HG03280 (cell line): ENCODE measurements around the gene TTC23.
"Not testable (repeated sequence)": the region's sequence is repeated elsewhere in the genome, so short reads cannot be mapped to it uniquely, and the experiment has no call there.

ENCODE experiments used
- ATAC-seq: cut with Tn5 transposase; IDR thresholded peaks from one replicate; pipeline ENCODE4 v1.9.1; 2021; ENCODE audit warnings: mild to moderate bottlenecking, moderate library complexity; ENCODE audit not compliant: unreplicated experiment

The TTC23 gene

DNA sequence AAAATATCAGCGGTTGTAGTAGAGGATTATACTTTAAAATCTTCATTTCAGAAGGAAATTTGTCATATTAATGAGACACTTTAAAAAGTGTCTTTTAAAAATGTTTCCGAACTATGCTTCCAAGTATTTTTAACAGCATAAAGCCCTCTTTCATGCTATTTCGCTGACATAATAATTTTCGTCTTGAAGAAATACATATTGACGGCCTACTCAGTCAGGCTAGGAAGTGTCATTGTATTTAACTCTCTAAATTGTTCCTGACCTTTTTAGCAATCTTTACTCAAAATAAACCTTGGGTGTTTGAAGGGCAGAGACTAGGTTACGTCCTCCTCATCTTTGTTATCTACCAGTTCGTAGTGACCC, 1.1 kb upstream of the TTC23 start:
- no peak for ATAC-seq

DNA sequence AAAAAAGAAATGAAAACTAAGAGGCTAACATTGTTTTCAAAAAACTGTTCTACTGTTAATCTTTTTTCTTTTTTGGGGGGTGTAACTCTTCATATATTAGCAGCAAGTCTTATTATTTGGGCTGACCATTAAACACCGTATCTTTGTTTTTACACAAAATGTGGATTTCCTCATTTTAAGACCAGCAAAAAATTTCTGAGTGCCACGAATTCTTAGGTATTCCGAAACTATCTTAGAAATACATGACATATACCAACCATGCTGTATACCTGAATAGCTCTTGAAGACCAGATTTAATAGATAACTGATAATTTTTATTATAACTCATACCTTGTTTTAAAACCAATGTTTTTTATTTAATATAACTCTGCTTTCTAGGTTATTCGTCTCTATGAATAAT, 620 bp upstream of the TTC23 start:
- ATAC-seq, result no peak

DNA sequence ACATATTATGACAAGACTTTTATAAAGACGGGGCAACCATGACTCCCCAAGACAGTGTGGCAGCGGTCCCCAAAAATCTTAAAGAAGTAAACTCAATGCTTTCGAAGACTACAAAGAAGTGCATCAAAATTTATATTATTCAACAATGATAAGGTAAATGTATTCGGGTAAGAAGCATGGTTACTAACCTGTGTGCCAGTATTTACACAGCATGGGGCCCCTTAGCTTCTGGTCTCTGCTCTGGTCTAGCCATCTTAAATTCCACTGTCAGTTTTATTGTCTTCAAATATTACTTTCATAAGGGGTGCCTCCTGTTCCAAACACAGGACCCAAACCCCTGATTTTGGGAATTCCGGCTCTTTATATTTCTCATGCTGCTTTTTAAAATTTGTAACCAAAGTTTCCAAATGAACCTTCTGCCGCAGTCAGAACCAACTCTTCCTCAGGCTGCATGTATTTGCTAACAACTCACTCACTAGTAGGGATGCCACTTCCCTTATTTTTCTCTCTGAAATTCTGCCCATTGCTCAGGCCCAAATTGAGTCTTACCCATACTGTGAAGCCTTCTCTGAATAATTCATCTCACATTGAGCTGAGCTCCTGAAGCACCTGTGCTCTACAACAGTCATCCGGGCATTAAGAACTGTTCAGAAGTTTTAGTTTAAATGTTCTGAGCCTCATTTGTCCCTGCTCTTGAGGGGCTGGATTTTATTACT, 1.2 kb downstream of the TTC23 start:
- ATAC-seq, result no peak

DNA sequence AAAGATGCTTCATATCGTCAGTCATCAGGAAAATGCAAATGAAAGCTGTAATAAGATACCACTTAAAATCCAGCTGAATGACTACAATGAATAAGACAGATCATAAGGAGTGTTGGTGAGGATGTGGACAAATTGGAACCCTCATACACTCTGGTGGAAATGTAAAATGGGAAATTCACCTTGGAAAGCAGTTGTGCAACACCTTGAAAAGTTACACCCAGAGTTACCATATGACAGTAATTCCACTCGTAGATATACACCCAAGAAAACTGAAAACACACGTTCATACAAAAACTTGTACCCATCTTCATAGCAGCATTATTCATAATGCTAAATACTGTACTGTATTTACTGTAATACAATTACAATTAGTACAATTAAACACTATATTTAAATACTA, 2.3 kb downstream of the TTC23 start:
- ATAC-seq, result no peak

DNA sequence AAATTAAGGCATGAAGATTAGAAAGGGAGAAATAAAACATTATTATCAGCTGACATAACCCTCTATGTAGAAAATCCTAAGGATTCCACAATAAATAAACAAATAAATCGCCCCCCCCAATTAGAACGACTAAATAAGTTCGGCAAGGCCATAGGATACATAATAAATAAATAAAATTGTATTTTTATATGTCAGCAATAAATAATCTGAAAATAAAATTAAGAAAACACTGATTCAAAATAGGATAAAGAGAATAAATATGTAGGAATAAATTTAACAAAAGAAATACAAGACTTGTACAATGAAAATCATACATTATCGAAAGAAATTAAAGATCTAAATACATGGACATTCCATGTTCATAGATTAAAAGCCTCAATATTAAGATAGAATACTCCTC, 5.1 kb downstream of the TTC23 start:
- ATAC-seq, result no peak

DNA sequence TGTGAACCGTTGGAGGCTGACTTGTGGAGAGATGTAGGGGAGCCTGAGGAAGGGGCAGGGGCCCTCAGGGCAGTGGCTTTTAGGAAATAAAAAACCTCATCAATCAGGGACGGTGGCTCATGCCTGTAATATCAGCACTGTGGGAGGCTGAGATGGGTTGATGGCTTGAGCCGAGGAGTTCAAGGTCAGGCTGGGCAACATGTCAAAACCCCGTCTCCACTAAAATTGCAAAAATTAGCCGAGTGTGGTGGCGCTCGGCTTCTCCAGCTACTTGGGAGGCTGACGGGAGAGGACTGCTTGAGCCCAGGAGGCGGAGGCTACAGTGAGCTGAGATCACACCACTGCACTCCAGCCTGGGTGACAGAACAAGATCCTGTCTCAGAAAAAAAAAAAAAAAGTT, 7.6 kb downstream of the TTC23 start:
- no peak for ATAC-seq

DNA sequence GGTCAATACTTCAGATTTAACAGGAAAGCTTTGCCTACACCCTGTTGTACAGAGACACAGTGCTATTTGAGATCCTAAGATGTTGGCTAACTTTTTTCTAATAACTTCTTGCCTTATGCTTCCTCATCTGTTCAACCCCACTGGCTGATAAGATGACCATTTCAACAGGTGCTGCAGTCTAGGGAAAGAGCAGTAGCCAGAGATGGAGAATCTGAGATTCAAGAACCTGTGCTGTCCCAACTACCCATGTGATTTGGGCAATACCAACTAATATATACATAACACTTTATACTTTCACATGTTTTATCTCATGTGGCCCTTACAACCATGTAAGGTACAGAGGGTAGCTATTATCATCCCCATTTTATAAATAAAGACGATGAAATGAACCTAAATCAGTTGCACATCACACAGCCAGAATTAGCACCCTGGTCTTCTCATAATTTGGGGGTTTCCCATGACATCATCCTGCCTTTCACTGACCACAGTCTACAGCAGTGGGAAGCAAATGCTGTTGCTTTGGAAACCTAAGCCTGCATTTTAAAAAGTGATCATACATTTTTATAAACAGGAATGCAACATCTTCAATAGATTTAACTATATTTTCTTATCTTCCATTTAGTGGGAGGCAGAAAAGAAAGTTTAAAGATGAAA, 9.7 kb downstream of the TTC23 start:
- peak; percentile 86 for ATAC-seq

DNA sequence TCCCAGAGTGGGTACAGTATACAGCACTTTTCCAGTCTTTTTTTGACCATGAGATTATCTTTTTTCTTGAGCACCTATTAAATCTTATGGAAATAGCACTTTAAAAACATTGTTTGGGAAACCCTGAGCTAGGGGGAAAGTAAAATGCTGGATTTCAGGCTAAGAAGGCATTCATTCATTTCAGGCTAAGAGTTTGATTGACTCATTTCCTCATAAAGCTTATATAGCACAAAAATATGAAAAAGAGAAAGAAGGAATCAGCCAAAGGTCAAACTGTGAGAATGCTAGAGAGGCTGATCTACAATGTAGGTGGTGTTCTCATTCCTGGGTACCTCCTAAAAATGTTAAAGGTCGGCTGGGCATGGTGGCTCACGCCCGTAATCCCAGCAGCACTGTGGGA, 10.5 kb downstream of the TTC23 start:
- ATAC-seq, result no peak

DNA sequence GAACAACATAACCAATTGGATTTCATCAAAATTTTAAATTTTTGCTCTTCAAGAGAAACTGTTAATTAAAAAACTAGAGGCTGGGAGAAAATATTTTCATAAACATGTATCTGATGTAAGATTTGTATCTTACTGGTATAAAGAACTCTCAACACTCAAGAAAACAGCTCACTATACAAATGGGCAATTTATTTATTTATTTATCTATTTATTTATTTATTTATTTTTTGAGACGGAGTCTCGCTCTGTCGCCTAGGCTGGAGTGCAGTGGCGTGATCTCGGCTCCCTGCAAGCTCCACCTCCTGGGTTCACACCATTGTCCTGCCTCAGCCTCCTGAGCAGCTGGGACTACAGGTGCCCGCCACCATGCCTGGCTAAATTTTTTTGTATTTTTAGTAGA, 15.2 kb downstream of the TTC23 start:
- ATAC-seq, result not testable (repeated sequence)

DNA sequence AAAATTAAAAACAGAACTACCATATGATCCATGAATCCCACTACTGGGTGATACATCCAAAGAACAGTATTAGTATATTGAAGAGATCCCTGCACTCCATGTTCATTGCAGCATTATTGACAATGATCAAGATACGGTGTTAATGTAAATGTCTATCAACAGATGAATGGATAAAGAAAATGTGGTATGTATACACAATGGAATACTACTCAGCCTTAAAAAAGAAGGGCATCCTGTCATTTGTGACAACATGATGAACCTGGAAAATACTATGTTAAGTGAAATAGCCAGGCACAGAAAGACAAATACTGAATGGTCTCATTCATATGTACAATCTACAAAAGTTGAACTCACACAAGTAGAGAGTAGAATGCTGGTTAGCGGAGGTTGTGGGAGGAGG, 16.6 kb downstream of the TTC23 start:
- ATAC-seq, result no peak

DNA sequence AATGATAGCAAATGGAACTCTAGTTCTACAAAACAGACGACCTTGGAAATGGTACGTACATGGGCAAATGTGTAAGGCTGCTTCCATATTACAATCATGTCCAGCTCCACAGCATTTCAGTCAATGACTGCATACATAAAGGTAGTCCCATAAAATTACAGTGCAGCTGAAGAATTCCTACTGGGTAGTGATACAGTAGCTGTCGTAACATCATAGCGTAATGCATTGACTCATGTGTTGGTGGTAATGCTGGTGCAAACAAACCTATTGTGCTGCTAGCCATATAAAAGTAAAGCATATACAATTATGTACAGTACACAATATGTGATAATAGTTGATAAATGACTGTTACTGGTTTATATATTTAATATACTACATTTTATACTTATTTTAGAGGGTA, 18.5 kb downstream of the TTC23 start:
- ATAC-seq, result no peak

DNA sequence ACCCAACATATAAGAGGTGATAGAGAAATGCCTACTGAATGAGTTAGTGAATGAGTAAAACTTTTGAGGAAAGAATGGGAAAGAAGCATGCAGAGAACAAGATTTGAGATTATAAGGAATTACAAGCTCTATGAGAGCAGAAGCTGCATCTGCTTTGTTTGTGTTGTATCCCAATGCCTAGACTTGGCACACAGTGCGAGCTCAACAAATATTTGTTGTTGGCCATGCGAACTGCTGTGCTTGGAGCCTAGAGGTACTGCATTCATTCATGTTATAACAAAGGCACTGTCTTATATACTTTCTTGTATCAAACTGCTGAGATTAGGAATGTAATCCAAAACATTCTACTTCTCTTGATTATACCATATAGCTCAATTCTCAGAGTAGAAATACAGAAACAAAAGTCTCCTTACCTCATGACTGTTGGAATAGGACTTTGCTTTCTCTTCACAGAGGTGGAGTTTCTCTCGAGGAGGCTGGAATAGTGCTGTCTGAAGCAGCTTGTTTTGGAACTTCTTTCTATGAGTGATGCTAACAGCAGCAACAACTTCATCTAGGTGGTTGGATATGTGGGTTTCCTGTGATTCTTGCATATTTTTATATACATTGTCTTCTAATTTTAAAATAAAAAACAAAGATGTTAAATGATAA, 21.1 kb downstream of the TTC23 start:
- no peak for ATAC-seq

DNA sequence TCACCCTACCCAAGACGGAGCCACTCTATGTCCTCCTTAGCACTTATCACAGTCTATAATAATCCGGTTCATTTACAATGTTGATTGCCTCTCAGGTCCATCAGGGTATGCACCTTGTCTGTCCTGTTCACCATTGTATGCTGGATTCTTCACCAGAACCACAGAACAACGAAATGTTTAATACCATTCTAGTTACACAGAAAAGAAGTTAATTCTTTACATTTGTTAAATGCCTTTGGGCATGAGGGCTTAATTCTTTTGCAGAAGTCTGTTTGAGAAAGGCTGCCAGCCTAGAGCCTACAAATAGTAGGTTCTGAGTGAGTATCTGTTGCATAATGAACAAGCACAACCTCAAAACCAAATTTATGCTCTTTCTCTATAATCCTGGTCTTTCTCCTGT, 22.6 kb downstream of the TTC23 start:
- ATAC-seq, result no peak

DNA sequence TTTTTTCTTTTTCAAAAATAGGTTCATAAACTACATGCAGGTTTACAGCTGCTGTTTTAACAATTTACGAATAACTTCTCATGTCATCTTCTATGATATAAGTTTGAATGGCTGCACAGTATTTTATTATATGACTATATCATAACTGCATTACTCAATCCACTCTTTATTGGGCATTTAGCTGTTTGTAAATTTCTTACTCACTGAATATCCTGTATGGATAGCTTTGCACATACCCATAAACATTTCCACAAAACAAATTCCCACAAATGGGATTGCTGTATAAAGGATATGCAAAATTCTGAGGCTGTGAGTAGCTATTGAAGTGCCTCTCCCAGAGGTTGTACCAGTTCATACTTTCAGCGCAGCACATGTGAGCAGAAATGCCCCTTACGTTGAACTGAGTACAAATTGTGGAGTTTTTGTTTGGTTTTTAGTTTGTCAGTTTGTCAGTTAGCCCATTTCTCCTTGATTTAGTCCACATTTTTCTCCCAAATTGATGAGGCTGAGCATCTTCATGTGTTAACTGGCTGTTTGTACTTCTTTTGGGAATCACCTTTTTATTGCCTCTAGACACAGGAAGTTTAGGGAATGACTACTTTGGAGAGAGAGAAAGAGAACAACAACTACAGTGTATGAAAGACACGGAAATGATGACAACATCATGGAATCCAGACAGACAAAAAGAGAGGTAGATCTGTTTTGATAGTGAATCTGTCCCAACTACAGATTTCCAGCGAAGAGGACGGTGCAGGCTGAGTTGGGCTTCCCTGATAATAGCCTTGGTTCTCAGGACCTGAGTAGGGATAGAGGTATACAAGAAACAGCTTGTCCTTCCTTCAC, 24.8 kb downstream of the TTC23 start:
- ATAC-seq, result no peak

DNA sequence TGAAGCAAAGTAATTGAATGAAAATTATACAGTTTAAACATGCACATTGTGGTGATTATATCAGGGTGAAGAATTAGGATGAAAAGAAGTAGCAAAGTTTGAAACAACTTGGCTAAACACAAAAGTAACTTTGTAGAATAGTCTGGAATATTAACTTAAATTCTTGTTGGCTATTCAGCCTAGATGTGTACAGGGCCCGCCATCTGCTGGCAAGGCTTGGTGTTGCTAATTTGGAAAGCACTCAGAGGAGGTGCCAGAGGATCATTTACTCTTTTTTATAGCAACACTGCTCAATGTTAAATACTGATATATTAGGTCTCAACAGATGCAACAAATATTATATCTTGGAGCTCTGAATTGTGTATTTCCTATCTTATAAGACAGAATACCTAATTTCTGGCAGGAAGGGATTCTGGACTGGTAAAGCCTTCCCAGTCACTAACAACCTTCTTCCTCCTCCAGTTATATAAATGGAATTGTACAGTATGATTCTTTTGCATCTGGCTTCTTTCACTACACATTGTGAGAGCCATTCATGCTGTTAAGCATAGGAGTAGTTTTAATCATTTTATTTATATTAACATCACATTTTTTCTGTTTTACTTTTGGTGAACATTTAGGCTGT, 36.1 kb downstream of the TTC23 start:
- peak; percentile 72 for ATAC-seq

DNA sequence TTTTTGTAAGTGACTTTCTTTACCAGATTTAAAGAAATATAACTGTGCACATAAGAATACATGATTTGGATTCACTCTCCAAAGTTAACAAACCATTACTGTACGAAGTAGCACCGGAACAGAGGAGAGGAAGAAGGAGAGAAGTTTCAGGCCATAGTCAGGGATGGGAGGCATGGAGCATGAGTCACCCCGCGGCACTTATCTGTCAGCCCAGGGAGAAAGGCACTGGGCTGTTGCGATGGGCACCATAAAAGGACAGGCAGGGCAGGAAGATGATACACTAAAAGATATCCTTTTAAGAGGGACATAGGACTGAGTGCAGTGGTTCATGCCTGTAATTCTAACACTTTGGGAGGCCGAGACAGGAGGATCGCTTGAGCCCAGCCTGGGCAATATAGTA, 37.0 kb downstream of the TTC23 start:
- no peak for ATAC-seq

DNA sequence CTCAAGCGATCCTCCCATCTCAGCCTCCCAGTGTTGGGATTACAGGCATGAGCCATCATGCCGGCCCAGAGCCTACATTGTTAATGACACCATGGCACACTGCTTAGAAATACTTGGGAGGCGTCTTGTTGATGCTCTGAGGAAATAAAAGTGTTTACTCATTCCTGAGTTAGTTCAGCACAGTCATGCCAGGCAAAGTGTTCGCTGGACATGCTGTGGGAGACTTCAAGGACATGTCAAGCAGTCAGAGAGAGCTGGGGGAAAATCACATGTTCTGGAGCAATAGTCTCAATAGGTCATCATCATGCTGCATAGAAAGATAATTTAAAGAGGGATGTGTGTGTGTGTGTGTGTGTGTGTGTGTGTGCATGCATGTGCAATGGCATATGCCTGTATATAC, 37.5 kb downstream of the TTC23 start:
- no peak for ATAC-seq

DNA sequence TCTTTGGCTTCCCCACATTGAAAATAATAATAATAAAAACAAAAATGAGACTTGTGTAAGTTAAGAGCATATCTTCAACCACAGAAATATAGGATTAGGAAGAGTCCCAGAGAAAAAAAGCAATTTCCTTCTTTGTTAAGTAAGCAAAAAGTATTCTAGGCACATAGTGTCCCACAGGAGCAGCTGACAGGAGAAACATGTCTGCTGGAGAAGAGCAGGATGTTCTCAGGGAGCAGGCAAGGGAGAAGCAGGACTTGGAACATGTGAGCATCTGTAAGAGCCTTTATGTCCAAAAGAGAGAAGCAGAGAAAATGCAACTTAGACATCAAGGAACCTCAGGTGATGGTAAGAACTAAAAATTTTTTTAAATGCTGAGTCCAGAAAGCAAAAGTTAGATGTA, 39.0 kb downstream of the TTC23 start:
- no peak for ATAC-seq

DNA sequence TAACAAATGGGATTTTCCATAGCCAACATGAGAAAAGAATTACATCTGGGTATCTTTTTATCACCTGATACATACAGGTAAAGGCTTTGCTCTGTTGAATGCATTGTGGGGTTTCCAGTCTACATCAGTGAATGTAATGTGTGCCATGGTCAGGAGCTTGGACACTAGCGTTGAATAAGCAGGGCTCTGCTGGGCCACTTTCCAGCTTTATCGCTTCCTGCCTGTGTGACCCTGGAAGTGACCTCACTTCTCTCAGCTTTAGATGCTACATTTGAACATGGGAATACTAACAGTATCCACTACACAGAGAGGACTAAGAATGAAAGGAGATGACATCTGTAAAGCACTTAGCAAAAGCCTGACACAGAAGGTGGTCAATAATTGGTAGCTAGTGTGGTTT, 40.1 kb downstream of the TTC23 start:
- no peak for ATAC-seq

DNA sequence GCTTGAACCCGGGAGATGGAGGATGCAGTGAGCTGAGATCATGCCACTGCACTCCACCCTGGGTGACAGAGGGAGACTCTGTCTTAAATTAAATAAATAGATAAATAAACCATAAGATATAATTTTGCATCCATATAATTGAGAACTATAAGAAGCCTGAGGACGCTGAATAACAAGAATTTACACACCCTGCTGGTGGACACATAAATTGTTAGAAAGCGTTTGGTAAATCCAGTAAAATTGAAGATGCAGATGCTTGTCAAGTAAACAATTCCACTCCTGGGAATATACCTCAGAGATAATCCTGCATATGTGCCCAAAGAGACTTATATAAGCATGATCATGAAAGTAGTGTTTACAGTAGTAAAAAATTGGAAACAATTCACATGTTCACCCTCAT, 41.7 kb downstream of the TTC23 start:
- ATAC-seq, result no peak

DNA sequence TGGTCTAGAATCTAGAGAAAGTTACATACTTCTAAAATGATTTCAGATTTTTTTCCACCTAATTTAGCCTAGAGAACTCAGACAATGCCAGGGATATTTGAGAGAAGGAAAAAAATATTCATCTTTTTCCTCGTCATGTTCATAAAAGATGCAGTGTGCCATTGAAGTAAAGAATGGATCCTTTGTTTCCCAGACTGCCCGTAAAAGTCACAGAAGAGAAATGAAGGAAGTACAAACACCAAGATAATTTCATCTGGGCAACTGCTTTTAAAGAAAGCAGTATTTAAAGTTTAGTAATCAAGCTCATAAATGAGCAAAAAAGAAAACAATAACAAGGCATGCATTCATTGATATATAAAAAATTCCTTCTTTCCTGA, 47.2 kb downstream of the TTC23 start:
- ATAC-seq, result no peak
